GM23338 (cell line): ENCODE results near the gene PRDX3. TPM values are rescaled to one million over a fixed set of nuclear protein-coding genes. Genes with fewer than 3 reads are reported as not detected.
"Not testable (repeated sequence)": the region's sequence is repeated elsewhere in the genome, so short reads cannot be mapped to it uniquely, and the experiment has no call there.

Experiments used
- ATAC-seq: fragments of 200-7000 bp; cut with Tn5 transposase; 3 replicates; pipeline ENCODE4 v1.9.1; 2020
- DNase-seq: peaks from one replicate; pipeline ENCODE4 v3.0.0-alpha.2; 2015; ENCODE audit warnings: low spot score
- H2AFZ ChIP-seq: fragments of 200-600 bp; sonication (generic); 2 replicates; pipeline ENCODE4 v1.8.0; 2016; ENCODE audit warnings: antibody characterized with exemption, mild to moderate bottlenecking, moderate library complexity
- H3F3A ChIP-seq: fragments of 200-600 bp; sonication (generic); replicated peaks from 2 replicates; pipeline ENCODE4 v1.8.0; 2017; ENCODE audit warnings: antibody characterized with exemption, mixed run types, low read depth
- H3K27ac ChIP-seq: fragments of 200-600 bp; sonication (generic); 2 replicates; pipeline ENCODE4 v1.6.1; 2016; ENCODE audit warnings: low read depth
- H3K27me3 ChIP-seq: fragments of 200-600 bp; sonication (generic); 2 replicates; pipeline ENCODE4 v1.8.0; 2016; ENCODE audit warnings: mild to moderate bottlenecking, mixed run types, moderate library complexity; ENCODE audit not compliant: insufficient read depth
- H3K36me3 ChIP-seq: fragments of 200-600 bp; sonication (generic); 2 replicates; pipeline ENCODE4 v1.8.0; 2016; ENCODE audit warnings: mild to moderate bottlenecking; ENCODE audit not compliant: insufficient read depth
- H3K4me1 ChIP-seq: fragments of 200-600 bp; sonication (generic); 2 replicates; pipeline ENCODE4 v1.8.0; 2016; ENCODE audit warnings: mild to moderate bottlenecking, moderate library complexity; ENCODE audit not compliant: insufficient read depth
- H3K4me2 ChIP-seq: fragments of 200-600 bp; sonication (generic); 2 replicates; pipeline ENCODE4 v1.7.1; 2017; ENCODE audit warnings: mixed run types
- H3K4me3 ChIP-seq: fragments of 200-600 bp; sonication (generic); 2 replicates; pipeline ENCODE4 v1.6.1; 2016; ENCODE audit warnings: mixed run types
- H3K79me2 ChIP-seq: fragments of 200-600 bp; sonication (generic); replicated peaks from 2 replicates; pipeline ENCODE4 v1.8.0; 2017; ENCODE audit warnings: mild to moderate bottlenecking; ENCODE audit not compliant: insufficient read depth
- H3K9me2 ChIP-seq: fragments of 200-600 bp; sonication (generic); 2 replicates; pipeline ENCODE4 v1.8.0; 2017; ENCODE audit not compliant: insufficient read depth
- H4K20me1 ChIP-seq: fragments of 200-600 bp; sonication (generic); replicated peaks from 2 replicates; pipeline ENCODE4 v1.8.0; 2017; ENCODE audit warnings: mild to moderate bottlenecking; ENCODE audit not compliant: insufficient read depth
- H3K27ac Mint-ChIP-seq: 2 replicates; pipeline ENCODE4 v1.8.0; 2020; ENCODE audit warnings: inconsistent platforms, mild to moderate bottlenecking, moderate library complexity, mixed read lengths
- H3K27me3 Mint-ChIP-seq: 3 replicates; pipeline ENCODE4 v1.8.0; 2022; ENCODE audit warnings: low read depth, mild to moderate bottlenecking, moderate library complexity, mixed read lengths, inconsistent platforms; ENCODE audit not compliant: insufficient read depth, poor library complexity
- H3K36me3 Mint-ChIP-seq: 3 replicates; pipeline ENCODE4 v1.8.0; 2021; ENCODE audit warnings: low read depth, mild to moderate bottlenecking, inconsistent platforms, moderate library complexity, mixed read lengths
- H3K4me1 Mint-ChIP-seq: 3 replicates; pipeline ENCODE4 v1.8.0; 2020; ENCODE audit warnings: mild to moderate bottlenecking, inconsistent platforms, mixed read lengths
- H3K4me3 Mint-ChIP-seq: 3 replicates; pipeline ENCODE4 v1.8.0; 2021; ENCODE audit warnings: moderate library complexity, mild to moderate bottlenecking, inconsistent platforms, mixed read lengths
- H3K9me3 Mint-ChIP-seq: 3 replicates; pipeline ENCODE4 v1.8.0; 2020; ENCODE audit warnings: moderate library complexity, mild to moderate bottlenecking, inconsistent platforms, mixed read lengths
- CREB1 ChIP-seq: fragments of 250-450 bp; sonication (Bioruptor Pico); IDR thresholded peaks from 2 replicates; pipeline ENCODE4 v1.5.0; 2020; ENCODE audit warnings: low read depth, mild to moderate bottlenecking, moderate library complexity
- EZH2 ChIP-seq: fragments of 200-600 bp; sonication (generic); IDR thresholded peaks from one replicate; pipeline ENCODE4 v1.8.0; 2017; ENCODE audit warnings: antibody characterized with exemption, mild to moderate bottlenecking, low read depth; ENCODE audit not compliant: unreplicated experiment
- EZH2phosphoT487 ChIP-seq: fragments of 200-600 bp; sonication (generic); IDR thresholded peaks from one replicate; pipeline ENCODE4 v1.8.1; 2018; ENCODE audit warnings: antibody characterized with exemption; ENCODE audit not compliant: unreplicated experiment
- JUNB ChIP-seq: IDR thresholded peaks from one replicate; pipeline ENCODE4 v1.6.1; 2016; ENCODE audit warnings: antibody characterized with exemption; ENCODE audit not compliant: unreplicated experiment
- NANOG ChIP-seq: IDR thresholded peaks from 2 replicates; pipeline ENCODE4 v1.6.1; 2016; ENCODE audit warnings: antibody characterized with exemption, borderline replicate concordance
- POLR2AphosphoS5 ChIP-seq: IDR thresholded peaks from 2 replicates; pipeline ENCODE4 v1.6.1; 2016; ENCODE audit warnings: antibody characterized with exemption, low read depth
- ZNF114 ChIP-seq: fragments of 250-450 bp; sonication (Bioruptor Pico); IDR thresholded peaks from 2 replicates; pipeline ENCODE4 v1.5.0; 2020; ENCODE audit warnings: mild to moderate bottlenecking, moderate library complexity
- ZNF331 ChIP-seq: fragments of 250-450 bp; sonication (Bioruptor Pico); IDR thresholded peaks from 2 replicates; pipeline ENCODE4 v1.5.0; 2020; ENCODE audit warnings: low read depth, mild to moderate bottlenecking, moderate library complexity
- ZNF462 ChIP-seq: fragments of 250-450 bp; sonication (Bioruptor Pico); IDR thresholded peaks from 2 replicates; pipeline ENCODE4 v1.5.0; 2020; ENCODE audit warnings: mild to moderate bottlenecking, moderate library complexity
- polyA plus RNA-seq: library from polyadenylated mRNA; unstranded; fragments of >200 nt; fragmentation: Nextera tagmentation; extraction: Ambion mirVana; gene quantifications from 2 replicates; pipeline ENCODE4 v1.2.1, GENCODE V29; 2016
- total RNA-seq: library from RNA; depleted of rRNA; stranded (reverse); fragments of >200 nt; shearing (Covaris generic); gene quantifications from 2 replicates; pipeline ENCODE4 v1.2.3, GENCODE V29; 2014

PRDX3 gene
- total and polyA plus RNA-seq, 2 experiments from 2014 or later, result 275 to 285 TPM

GRCh38 chr10:119153041-119153440, 25.6 kb downstream of the PRDX3 start:
- Histone ChIP-seq H3K9me2 (no peaks in the 10 kb centered on the region), H4K20me1 (no peaks in the 10 kb centered on the region), H3F3A (no peaks in the 10 kb centered on the region), H2AFZ (no peak overlapping the region), H3K4me1 (no peaks in the 10 kb centered on the region), H3K4me3 (no peak overlapping the region), H3K36me3 (no peaks in the 10 kb centered on the region), H3K27me3 (no peaks in the 10 kb centered on the region), H3K79me2 (no peaks in the 10 kb centered on the region), H3K4me2 (no peak overlapping the region), H3K27ac (no peak overlapping the region)
- TF ChIP-seq EZH2, result no peak
- no peak for TF ChIP-seq NANOG
- no peak for TF ChIP-seq ZNF462
- no peak for TF ChIP-seq EZH2phosphoT487
- TF ChIP-seq POLR2AphosphoS5, result no peak
- TF ChIP-seq ZNF114, result no peak
- TF ChIP-seq JUNB, result no peak
- no peak for TF ChIP-seq ZNF331 (CRISPR knock-in tag)
- TF ChIP-seq CREB1 (CRISPR knock-in tag), result no peak
- H3K27ac Mint-ChIP-seq, result no peak overlapping the region
- ATAC-seq (no peak), DNase-seq (no peak)
- H3K9me3 Mint-ChIP-seq, result no peaks in the 10 kb centered on the region
- H3K27me3 Mint-ChIP-seq, result no peaks in the 10 kb centered on the region
- peaks cover 57% of the 10 kb centered on the region for H3K36me3 Mint-ChIP-seq
- no peaks in the 10 kb centered on the region for H3K4me1 Mint-ChIP-seq
- H3K4me3 Mint-ChIP-seq, result no peak overlapping the region

GRCh38 chr10:119151601-119152000, 27.0 kb downstream of the PRDX3 start:
- H3K27me3 ChIP-seq, H3K27me3 Mint-ChIP-seq, H3K27ac Mint-ChIP-seq, H2AFZ ChIP-seq, H3K27ac ChIP-seq, H3K4me1 ChIP-seq, H3K4me3 ChIP-seq, ATAC-seq, H3K36me3 ChIP-seq, H3K4me2 ChIP-seq, H3K79me2 ChIP-seq, H3F3A ChIP-seq, DNase-seq, H3K9me2 ChIP-seq, H3K9me3 Mint-ChIP-seq, H3K4me3 Mint-ChIP-seq, H3K4me1 Mint-ChIP-seq, H4K20me1 ChIP-seq: not testable (repeated sequence)
- peaks cover 50% of the 10 kb centered on the region for H3K36me3 Mint-ChIP-seq
